Smooth muscle cell (in vitro differentiated cells): ENCODE data around the gene IFNG-AS1. TPM values are rescaled to one million over a fixed set of nuclear protein-coding genes. Genes with fewer than 3 reads are reported as not detected.

ENCODE experiments used
- DNase-seq: peaks from one replicate; lab custom pipeline; 2025; ENCODE audit not compliant: unreplicated experiment; lab: John Stamatoyannopoulos, UW
- H2AFZ ChIP-seq: fragments of 200-600 bp; sonication (generic); 2 replicates; pipeline ENCODE4 v1.6.0; 2016; ENCODE audit warnings: antibody characterized with exemption, low read depth, mild to moderate bottlenecking
- H3F3A ChIP-seq: fragments of 200-600 bp; sonication (generic); 2 replicates; pipeline ENCODE4 v1.6.0; 2017; ENCODE audit warnings: antibody characterized with exemption, low read depth
- H3K27ac ChIP-seq: fragments of 200-600 bp; sonication (generic); 2 replicates; pipeline ENCODE4 v1.5.1; 2016; ENCODE audit warnings: low read depth, mild to moderate bottlenecking
- H3K27me3 ChIP-seq: fragments of 200-600 bp; sonication (generic); 2 replicates; pipeline ENCODE4 v1.6.1; 2016; ENCODE audit warnings: low read depth, mild to moderate bottlenecking
- H3K36me3 ChIP-seq: fragments of 200-600 bp; sonication (generic); 2 replicates; pipeline ENCODE4 v1.5.1; 2016; ENCODE audit warnings: low read depth
- H3K4me1 ChIP-seq: fragments of 200-600 bp; sonication (generic); 2 replicates; pipeline ENCODE4 v1.5.1; 2016; ENCODE audit warnings: low read depth
- H3K4me2 ChIP-seq: fragments of 200-600 bp; sonication (generic); 2 replicates; pipeline ENCODE4 v1.6.0; 2016; ENCODE audit warnings: mild to moderate bottlenecking
- H3K4me3 ChIP-seq: fragments of 200-600 bp; sonication (generic); 2 replicates; pipeline ENCODE4 v1.5.1; 2016; ENCODE audit warnings: mild to moderate bottlenecking
- H3K79me2 ChIP-seq: fragments of 200-600 bp; sonication (generic); 2 replicates; pipeline ENCODE4 v1.6.0; 2016; ENCODE audit warnings: low read depth, mild to moderate bottlenecking
- H3K9ac ChIP-seq: fragments of 200-600 bp; sonication (generic); 2 replicates; pipeline ENCODE4 v1.6.0; 2016; ENCODE audit warnings: low read depth
- H3K9me3 ChIP-seq: fragments of 200-600 bp; sonication (generic); replicated peaks from 2 replicates; pipeline ENCODE4 v1.5.1; 2016; ENCODE audit warnings: low read depth
- H4K20me1 ChIP-seq: fragments of 200-600 bp; sonication (generic); 2 replicates; pipeline ENCODE4 v1.6.0; 2016; ENCODE audit warnings: low read depth
- WGBS: methylation state at CpG from one replicate; pipeline ENCODE4 v1.1.7; 2016; ENCODE audit warnings: low lambda C conversion rate; 5-methylcytosine and 5-hydroxymethylcytosine counted together
- polyA plus RNA-seq: library from polyadenylated mRNA; unstranded; fragments of >200 nt; fragmentation: Nextera tagmentation; extraction: Ambion mirVana; gene quantifications from 2 replicates; pipeline ENCODE4 v1.2.1, GENCODE V29; 2016
- small RNA-seq: library from RNA; depleted of rRNA; stranded (forward); fragments of <200 nt; gene quantifications from one replicate; pipeline ENCODE3, GENCODE V24; 2014
- total RNA-seq: library from RNA; depleted of rRNA; stranded (reverse); fragments of >200 nt; gene quantifications from 2 replicates; pipeline ENCODE4 v1.2.3, GENCODE V29; 2014
- TF ChIP-seq, protein P1 (sequence below): fragments of 200-600 bp; sonication (generic); IDR thresholded peaks from 2 replicates; pipeline ENCODE4 v1.5.1; 2017; ENCODE audit warnings: borderline replicate concordance, mild to moderate bottlenecking, antibody characterized with exemption; ENCODE audit not compliant: insufficient read depth, poor library complexity, severe bottlenecking

IFNG-AS1 gene
- total and polyA plus RNA-seq, 2 experiments from 2014 or later, result 0.11 to 0.76 TPM

DNA sequence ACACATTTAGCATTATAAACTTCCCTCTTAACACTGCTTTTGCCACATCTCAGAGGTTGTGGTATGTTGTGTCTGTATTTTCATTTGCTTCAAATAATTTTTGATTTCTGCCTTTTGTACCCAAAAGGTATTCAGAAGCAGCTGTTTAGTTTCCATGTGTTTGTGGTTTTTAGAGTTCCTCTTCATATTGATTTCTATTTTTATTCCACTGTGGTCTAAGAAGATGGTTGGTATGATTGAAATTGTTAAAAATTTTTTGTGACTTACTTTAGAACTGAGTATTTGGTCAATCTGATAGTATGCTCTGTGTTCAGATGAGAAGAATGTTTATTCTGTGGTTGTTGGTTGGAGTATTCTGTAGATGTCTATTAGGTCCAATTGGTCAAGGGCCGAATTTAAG is 76.4 kb downstream of the IFNG-AS1 start:
- 100% methylated on average over 1 of the region's 1 CpG for WGBS
- Histone ChIP-seq H4K20me1 (no peaks in the 10 kb centered on the region), H3K27ac (no peak overlapping the region), H3K9ac (no peak overlapping the region), H2AFZ (no peak overlapping the region), H3K4me2 (no peak overlapping the region), H3K36me3 (no peaks in the 10 kb centered on the region), H3F3A (no peaks in the 10 kb centered on the region), H3K27me3 (no peaks in the 10 kb centered on the region), H3K79me2 (no peaks in the 10 kb centered on the region), H3K9me3 (no peaks in the 10 kb centered on the region), H3K4me1 (no peaks in the 10 kb centered on the region), H3K4me3 (no peak overlapping the region)
- no peak for DNase-seq
- TF ChIP-seq, protein P1, sequence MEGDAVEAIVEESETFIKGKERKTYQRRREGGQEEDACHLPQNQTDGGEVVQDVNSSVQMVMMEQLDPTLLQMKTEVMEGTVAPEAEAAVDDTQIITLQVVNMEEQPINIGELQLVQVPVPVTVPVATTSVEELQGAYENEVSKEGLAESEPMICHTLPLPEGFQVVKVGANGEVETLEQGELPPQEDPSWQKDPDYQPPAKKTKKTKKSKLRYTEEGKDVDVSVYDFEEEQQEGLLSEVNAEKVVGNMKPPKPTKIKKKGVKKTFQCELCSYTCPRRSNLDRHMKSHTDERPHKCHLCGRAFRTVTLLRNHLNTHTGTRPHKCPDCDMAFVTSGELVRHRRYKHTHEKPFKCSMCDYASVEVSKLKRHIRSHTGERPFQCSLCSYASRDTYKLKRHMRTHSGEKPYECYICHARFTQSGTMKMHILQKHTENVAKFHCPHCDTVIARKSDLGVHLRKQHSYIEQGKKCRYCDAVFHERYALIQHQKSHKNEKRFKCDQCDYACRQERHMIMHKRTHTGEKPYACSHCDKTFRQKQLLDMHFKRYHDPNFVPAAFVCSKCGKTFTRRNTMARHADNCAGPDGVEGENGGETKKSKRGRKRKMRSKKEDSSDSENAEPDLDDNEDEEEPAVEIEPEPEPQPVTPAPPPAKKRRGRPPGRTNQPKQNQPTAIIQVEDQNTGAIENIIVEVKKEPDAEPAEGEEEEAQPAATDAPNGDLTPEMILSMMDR, result no peak

DNA sequence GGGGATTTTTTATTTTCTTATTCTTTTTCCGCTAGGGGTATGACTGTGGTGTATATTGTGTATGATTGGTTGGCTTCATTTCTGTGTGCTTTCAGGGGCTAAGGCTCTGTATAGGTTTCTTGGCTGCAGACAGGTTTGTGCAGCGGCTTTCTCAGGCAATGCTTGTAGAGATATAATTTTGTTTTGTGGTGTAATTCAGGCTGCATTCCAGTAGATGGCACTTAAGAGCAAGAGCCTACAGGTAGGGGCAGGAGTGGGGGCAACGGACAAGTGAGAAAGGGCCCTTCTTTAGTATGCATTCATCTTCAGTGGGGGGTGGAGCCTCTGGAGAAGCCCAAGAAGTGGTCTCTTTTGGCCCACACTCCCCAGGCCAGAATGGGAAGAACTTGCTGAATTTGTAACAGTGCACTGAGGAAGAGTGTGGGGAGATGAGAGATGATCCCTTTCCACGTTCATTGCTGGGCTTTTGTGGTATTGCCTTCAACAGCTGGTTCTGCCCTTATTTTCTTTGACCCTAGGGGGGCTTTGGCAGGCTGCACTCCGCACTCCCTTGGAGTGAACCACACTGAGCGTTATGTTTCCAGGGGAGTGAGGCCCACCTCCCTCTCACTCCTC is 78.6 kb downstream of the IFNG-AS1 start:
- Histone ChIP-seq H4K20me1 (no peaks in the 10 kb centered on the region), H3K4me1 (no peaks in the 10 kb centered on the region), H3K9ac (no peak overlapping the region), H3K79me2 (no peaks in the 10 kb centered on the region), H3K36me3 (no peaks in the 10 kb centered on the region), H3K4me3 (no peak overlapping the region), H2AFZ (no peak overlapping the region), H3F3A (no peaks in the 10 kb centered on the region), H3K27me3 (no peaks in the 10 kb centered on the region), H3K9me3 (no peaks in the 10 kb centered on the region), H3K27ac (no peak overlapping the region), H3K4me2 (no peak overlapping the region)
- TF ChIP-seq, protein P1, result peak; percentile 23
- 85% methylated on average over 6 of the region's 6 CpGs for WGBS
- no peak for DNase-seq

DNA sequence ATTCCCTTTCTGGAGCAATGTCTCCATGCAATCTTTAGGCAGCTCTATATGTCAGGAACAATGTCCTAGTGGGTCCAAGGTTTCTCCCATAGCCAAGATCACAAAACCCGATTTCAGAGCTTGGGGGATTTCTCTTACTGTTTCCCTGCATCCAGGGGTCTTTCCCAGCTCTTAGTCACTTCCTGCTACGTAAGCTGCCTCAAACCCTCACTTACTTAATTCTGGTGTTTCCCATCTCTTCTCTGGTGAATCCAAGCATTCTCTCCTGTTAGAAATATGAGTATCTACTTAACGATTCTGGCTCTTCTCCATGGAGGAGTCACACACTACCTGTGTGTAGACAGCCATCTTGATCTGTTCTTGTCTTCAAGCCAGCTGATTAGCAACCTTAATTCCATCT is 80.0 kb downstream of the IFNG-AS1 start:
- Histone ChIP-seq H3K27me3 (no peaks in the 10 kb centered on the region), H3K79me2 (no peaks in the 10 kb centered on the region), H3K9ac (no peak overlapping the region), H3K4me3 (no peak overlapping the region), H4K20me1 (no peaks in the 10 kb centered on the region), H3K36me3 (no peaks in the 10 kb centered on the region), H3F3A (no peaks in the 10 kb centered on the region), H3K9me3 (no peaks in the 10 kb centered on the region), H3K27ac (no peak overlapping the region), H3K4me2 (no peak overlapping the region), H2AFZ (no peak overlapping the region), H3K4me1 (no peaks in the 10 kb centered on the region)
- 82% methylated on average over 3 of the region's 3 CpGs for WGBS
- TF ChIP-seq, protein P1, result no peak
- DNase-seq, result no peak

Small RNA genes lying within 50 kb of the gene (small RNA-seq; reads per million reads assigned to genes)
- gene AC005294.1, result not detected
- gene RPL39P28, result not detected

Other genes with a start within 250 kb of the IFNG-AS1 start
- not detected in 2 replicates for gene IFNG, start 170.3 kb downstream of the IFNG-AS1 start, total RNA-seq
- not detected in 2 replicates for gene IFNG, start 170.3 kb downstream of the IFNG-AS1 start, polyA plus RNA-seq
- gene IL26, start 236.4 kb downstream of the IFNG-AS1 start, total RNA-seq, result not detected in 2 replicates
- not detected in 2 replicates for gene IL26, start 236.4 kb downstream of the IFNG-AS1 start, polyA plus RNA-seq